Epithelial cell of proximal tubule (primary cell): Measurements from ENCODE around the gene ZMYM3. TPM values are rescaled to one million over a fixed set of nuclear protein-coding genes. Genes with fewer than 3 reads are reported as not detected.
"Not testable (repeated sequence)": the region's sequence is repeated elsewhere in the genome, so short reads cannot be mapped to it uniquely, and the experiment has no call there.

ENCODE experiments used
- DNase-seq: peaks from one replicate; pipeline ENCODE4 v3.0.0-alpha.2; 2011; ENCODE audit warnings: low read depth
- H3K4me3 ChIP-seq: 2 replicates; pipeline ENCODE4 v1.5.1; 2011; ENCODE audit warnings: low read depth, mild to moderate bottlenecking, low read length
- CTCF ChIP-seq: conservative IDR thresholded peaks from 2 replicates; pipeline ENCODE4 v1.5.1; 2012; ENCODE audit warnings: low read depth, mild to moderate bottlenecking, low read length
- total RNA-seq: library from RNA; depleted of rRNA; stranded (reverse); fragments of >200 nt; gene quantifications from 2 replicates; pipeline ENCODE4 v1.2.3, GENCODE V29; 2015

The ZMYM3 gene
- total RNA-seq, 1 donor from 2014 or later = 13.8 TPM

DNA sequence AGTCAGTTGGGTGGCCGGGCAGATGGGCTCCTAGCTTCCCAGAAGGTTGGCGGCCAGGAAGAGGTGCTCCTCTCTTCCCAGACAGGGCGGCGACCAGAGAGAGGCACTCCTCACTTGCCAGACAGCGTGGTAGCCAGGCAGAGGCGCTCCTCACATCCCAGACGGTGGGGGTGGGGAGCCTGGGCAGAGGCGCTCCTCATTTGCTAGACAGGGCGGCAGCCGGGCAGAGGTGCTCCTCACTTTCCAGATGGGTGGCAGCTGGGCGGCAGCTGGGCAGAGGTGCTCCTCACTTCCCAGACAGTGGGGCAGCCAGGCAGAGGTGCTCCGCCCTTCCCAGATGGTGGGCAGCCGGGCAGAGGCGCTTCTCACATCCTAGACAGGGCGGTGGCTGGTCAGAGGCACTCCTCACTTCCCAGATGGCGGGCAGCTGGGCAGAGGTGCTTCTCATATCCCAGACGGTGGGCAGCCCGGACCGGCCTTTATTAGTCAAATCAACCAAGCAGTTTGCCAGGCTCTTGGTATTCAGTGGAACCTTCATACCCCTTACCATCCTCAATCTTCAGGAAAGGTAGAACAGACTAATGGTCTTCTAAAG, 16.0 kb upstream of the ZMYM3 start:
- TF ChIP-seq CTCF = no peak
- no peak overlapping the region for H3K4me3 ChIP-seq
- no peak for DNase-seq

GRCh38 chrX:71268624-71269023, 14.7 kb upstream of the ZMYM3 start:
- not testable (repeated sequence) for DNase-seq, H3K4me3 ChIP-seq

DNA sequence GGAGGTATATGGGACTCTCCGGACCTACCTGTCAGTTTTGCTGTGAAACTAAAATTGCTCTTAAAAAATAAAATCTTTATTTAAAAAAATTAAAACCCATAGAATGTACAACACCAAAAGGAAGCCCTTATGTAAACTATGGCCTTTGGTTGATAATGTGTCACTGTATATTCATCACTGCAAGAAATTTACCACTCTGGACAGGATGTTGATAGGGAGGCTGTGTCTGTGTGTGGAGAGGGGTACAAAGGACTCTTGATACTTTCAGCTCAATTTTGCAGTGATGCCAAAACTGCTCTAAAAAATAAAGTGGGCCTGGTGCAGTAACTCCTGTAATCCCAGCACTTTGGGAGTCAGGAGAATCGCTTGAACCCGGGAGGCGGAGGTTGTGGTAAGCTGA, 2.9 kb upstream of the ZMYM3 start:
- TF ChIP-seq CTCF = no peak
- DNase-seq = no peak
- no peak overlapping the region for H3K4me3 ChIP-seq

DNA sequence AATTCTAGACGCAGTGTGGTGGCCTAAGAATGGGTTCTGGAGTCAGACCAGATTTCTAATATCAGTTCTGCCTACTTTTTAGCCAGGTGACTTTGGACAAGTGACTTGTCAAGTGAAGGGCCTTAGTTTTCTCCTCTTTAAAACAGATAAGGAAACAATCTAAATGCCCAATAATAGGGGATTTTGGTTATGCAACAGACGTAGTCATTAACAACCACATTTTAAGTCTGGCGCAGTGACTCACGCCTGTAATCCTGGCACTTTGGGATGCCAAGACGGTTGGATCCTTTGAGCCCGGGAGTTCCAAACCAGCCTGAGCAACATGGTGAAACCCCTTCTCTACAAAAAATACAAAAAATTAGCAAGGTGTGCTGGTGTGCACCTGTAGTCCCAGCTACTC, 2.1 kb upstream of the ZMYM3 start:
- TF ChIP-seq CTCF = no peak

GRCh38 chrX:71253253-71254091, 468 bp downstream of the ZMYM3 start:
- DNase-seq = no peak
- peak overlapping the region; percentile 87 for H3K4me3 ChIP-seq
- peak; percentile 56 for TF ChIP-seq CTCF

More for the DNA sequence above, 2.1 kb upstream of the ZMYM3 start:
- no peak overlapping the region for H3K4me3 ChIP-seq
- DNase-seq = no peak

GRCh38 chrX:71252221-71252620, 1.7 kb downstream of the ZMYM3 start:
- no peak for DNase-seq
- H3K4me3 ChIP-seq = peak overlapping the region; percentile 87
- no peak for TF ChIP-seq CTCF

GRCh38 chrX:71251466-71251973, 2.4 kb downstream of the ZMYM3 start:
- no peak for TF ChIP-seq CTCF
- H3K4me3 ChIP-seq = no peak overlapping the region

More at GRCh38 chrX:71251466-71251973, 2.4 kb downstream of the ZMYM3 start:
- no peak for DNase-seq
